Psoas muscle (tissue), 8 donors: ENCODE data around the gene SUCO. TPM values are rescaled to one million over a fixed set of nuclear protein-coding genes. Genes with fewer than 3 reads are reported as not detected.
"Not testable (repeated sequence)": the region's sequence is repeated elsewhere in the genome, so short reads cannot be mapped to it uniquely, and the experiment has no call there.

Experiments used
- ATAC-seq, 4 donors: fragments of 200-7000 bp; cut with Tn5 transposase; one replicate each; pipeline ENCODE4 v1.9.1; 2020; ENCODE audit warnings: moderate library complexity in 3 of 4, mild to moderate bottlenecking in 2 of 4
- DNase-seq, 2 donors: peaks; one replicate each; pipeline ENCODE4 v3.0.0-alpha.2; 2020
- H3K27ac ChIP-seq: fragments of 200-600 bp; one replicate; pipeline ENCODE4 v1.8.0; 2022
- H3K27me3 ChIP-seq, 3 donors: fragments of 200-600 bp in 1 of 3; one replicate each; pipeline versions ENCODE4 v1.6.1 to v1.8.0; 2013 to 2022; ENCODE audit warnings: low read length in 2 of 3, mild to moderate bottlenecking in 2 of 3, moderate library complexity in 1 of 3; ENCODE audit not compliant: insufficient read depth in 3 of 3
- H3K36me3 ChIP-seq, 2 donors: fragments of 200-600 bp in 1 of 2; one replicate each; pipeline versions ENCODE4 v1.6.1 to v1.8.0; 2013 to 2022; ENCODE audit warnings: low read depth in 1 of 2, mild to moderate bottlenecking in 1 of 2, moderate library complexity in 1 of 2; ENCODE audit not compliant: insufficient read depth in 1 of 2
- H3K4me1 ChIP-seq: fragments of 200-600 bp; one replicate; pipeline ENCODE4 v1.8.0; 2022
- H3K4me3 ChIP-seq: fragments of 200-600 bp; one replicate; pipeline ENCODE4 v1.8.0; 2022; ENCODE audit warnings: mild to moderate bottlenecking
- H3K9me3 ChIP-seq: fragments of 200-600 bp; one replicate; pipeline ENCODE4 v1.8.0; 2022
- CTCF ChIP-seq: fragments of 200-600 bp; IDR thresholded peaks from one replicate; pipeline ENCODE4 v1.8.0; 2022; ENCODE audit warnings: antibody characterized with exemption
- WGBS, 3 donors: extraction: QIAGEN DNeasy Blood & Tissue Kit; methylation state at CpG; one replicate each; pipeline versions ENCODE4 v1.1.6 to v1.1.7; 2013; 5-methylcytosine and 5-hydroxymethylcytosine counted together
- intact Hi-C, 2 donors: fragments of 100-400 bp; cut with DNase I; formaldehyde crosslinking; loops; one replicate each; pipeline versions ENCODE4 v1.11.0 to v1.14.2; 2022
- polyA plus RNA-seq, 3 donors: library from polyadenylated mRNA; stranded (reverse); fragments of 200-250 nt; gene quantifications; one replicate each; pipeline ENCODE4 v1.2.3, GENCODE V29; 2013
- total RNA-seq, 4 donors: library from RNA; stranded (reverse); fragmentation: NEBNext Ultra II Directional in 2 of 4; extraction: Animal tissue kit (Norgen Biotek cat#: 25700) in 2 of 4; gene quantifications; one replicate each; pipeline versions ENCODE4 v1.2.1 to v1.2.4, GENCODE V29; 2021 to 2023
- donor health status: healthy with polysubstance abuse.
- donor health status: DM: no; HTN: no; CAD: no; lungs with moderate emphysema.
- donor health status: Bipolar disorder and iron deficiency.
- donor health status: healthy.
- donor health status: DM: yes; HTN: yes; CAD: no.
- donor health status: DM: no; HTN: no; CAD: no.
- donor health status: DM: no; HTN: no; CAD: no.
- donor health status: DM: yes; HTN: yes; CAD: no.

SUCO gene
- total and polyA plus RNA-seq, 7 donors: 2.6 to 8.2 (median 6.2) TPM

- Histone ChIP-seq H3K36me3 (no peaks in the 10 kb centered on the region), H3K4me3 (no peak overlapping the region), H3K27me3 (no peaks in the 10 kb centered on the region), H3K4me1 (no peaks in the 10 kb centered on the region), H3K27ac (no peak overlapping the region), H3K9me3 (no peaks in the 10 kb centered on the region)
- intact Hi-C loops: no loop called here
- no peak for TF ChIP-seq CTCF
- DNase-seq: no peak
- WGBS, 3 donors: 81 to 97% (median 83%) methylated on average over 2 of the region's 2 CpGs
- no peak for ATAC-seq
Observed at GRCh38 chr1:172494166-172494565, 38.8 kb upstream of the SUCO start.

GRCh38 chr1:172496127-172496526 lies 36.8 kb upstream of the SUCO start:
- ATAC-seq, DNase-seq, H3K4me1 ChIP-seq, H3K36me3 ChIP-seq, intact Hi-C loops, H3K27ac ChIP-seq, H3K27me3 ChIP-seq, H3K9me3 ChIP-seq, H3K4me3 ChIP-seq: not testable (repeated sequence)
- 83 to 91% (median 88%) methylated on average over 5 of the region's 5 CpGs for WGBS, 3 donors

GRCh38 chr1:172496678-172497077 lies 36.3 kb upstream of the SUCO start:
- Histone ChIP-seq H3K36me3 (no peaks in the 10 kb centered on the region), H3K27me3 (no peaks in the 10 kb centered on the region), H3K27ac (no peak overlapping the region), H3K4me3 (no peak overlapping the region), H3K9me3 (no peaks in the 10 kb centered on the region), H3K4me1 (no peaks in the 10 kb centered on the region)
- ATAC-seq (no peak), DNase-seq (no peak)
- 29 to 52% (median 41%) methylated on average over 1 of the region's 1 CpG for WGBS, 3 donors
- no peak for TF ChIP-seq CTCF
- intact Hi-C loops: no loop called here

GRCh38 chr1:172497230-172497629 lies 35.7 kb upstream of the SUCO start:
- no peaks in the 10 kb centered on the region for H3K9me3 ChIP-seq
- H3K36me3 ChIP-seq: no peaks in the 10 kb centered on the region
- no peak overlapping the region for H3K27ac ChIP-seq
- ATAC-seq: no peak
- no peak for DNase-seq
- no peaks in the 10 kb centered on the region for H3K27me3 ChIP-seq
- 26 to 37% (median 30%) methylated on average over 5 of the region's 5 CpGs for WGBS, 3 donors
- intact Hi-C loops: no loop called here
- H3K4me3 ChIP-seq: no peak overlapping the region
- no peak for TF ChIP-seq CTCF
- no peaks in the 10 kb centered on the region for H3K4me1 ChIP-seq

GRCh38 chr1:172498857-172499256 lies 34.1 kb upstream of the SUCO start:
- Histone ChIP-seq H3K4me1 (no peaks in the 10 kb centered on the region), H3K36me3 (no peaks in the 10 kb centered on the region), H3K4me3 (no peak overlapping the region), H3K27ac (no peak overlapping the region), H3K27me3 (peaks cover 0 to 4% (median 0%) of the 10 kb centered on the region in 3 donors), H3K9me3 (no peaks in the 10 kb centered on the region)
- WGBS, 3 donors: 84 to 87% (median 84%) methylated on average over 2 of the region's 2 CpGs
- DNase-seq: no peak
- ATAC-seq: no peak
- intact Hi-C loops: no loop called here
- TF ChIP-seq CTCF: no peak
